Esophagus muscularis mucosa (tissue), 4 donors: ENCODE results near the gene ABHD12B.

ENCODE experiments used
- EP300 ChIP-seq: sonication (generic); formaldehyde crosslinking; IDR thresholded peaks from one replicate; pipeline ENCODE4 v1.6.1; 2017; ENCODE audit warnings: antibody characterized with exemption
- POLR2AphosphoS5 ChIP-seq, 2 donors: sonication (generic); formaldehyde crosslinking; IDR thresholded peaks; one replicate each; pipeline ENCODE4 v1.6.1; 2017; ENCODE audit warnings: antibody characterized with exemption in 2 of 2
- TF ChIP-seq, protein P1 (sequence below), 3 experiments: fragments of 200-600 bp in 2 of 3; fragments of 450-650 bp in 1 of 3; sonication (generic) in 2 of 3; IDR thresholded peaks; one replicate each; pipeline ENCODE4 v1.5.1; 2017 to 2019; ENCODE audit warnings: antibody characterized with exemption in 3 of 3, mild to moderate bottlenecking in 2 of 3, moderate library complexity in 1 of 3

DNA sequence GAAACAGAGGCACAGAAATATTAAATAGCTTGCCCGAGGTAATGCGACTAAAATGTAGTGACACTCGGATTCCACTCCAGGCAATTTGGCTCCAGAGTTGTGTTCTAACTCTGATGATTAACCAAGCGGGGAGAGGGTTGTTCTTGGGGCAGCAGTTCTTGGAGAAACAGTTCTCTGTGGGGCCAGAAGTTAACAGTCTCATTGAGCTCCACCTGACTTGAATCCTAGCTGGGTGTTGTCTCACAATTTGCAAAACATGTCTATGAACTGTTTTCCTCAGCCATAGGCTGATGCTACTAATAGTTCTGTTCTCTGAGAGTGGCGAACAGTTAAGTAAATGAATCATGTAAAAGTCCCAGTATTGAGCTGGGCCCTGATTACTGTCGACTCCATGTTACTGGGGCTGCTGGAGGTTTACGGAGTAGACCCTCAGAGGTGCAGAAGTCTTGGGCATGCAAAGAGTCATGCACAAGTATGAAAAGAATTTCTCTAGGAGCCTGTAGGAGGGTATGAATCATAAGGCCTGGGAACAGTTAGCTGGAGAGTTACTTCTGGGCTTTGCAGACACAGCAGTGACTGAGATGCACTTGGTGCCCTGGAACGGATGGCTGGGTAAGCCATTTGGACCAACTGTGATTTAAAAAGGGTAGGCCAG lies 25.5 kb upstream of the ABHD12B start:
- TF ChIP-seq EP300 = no peak
- TF ChIP-seq, protein P1, sequence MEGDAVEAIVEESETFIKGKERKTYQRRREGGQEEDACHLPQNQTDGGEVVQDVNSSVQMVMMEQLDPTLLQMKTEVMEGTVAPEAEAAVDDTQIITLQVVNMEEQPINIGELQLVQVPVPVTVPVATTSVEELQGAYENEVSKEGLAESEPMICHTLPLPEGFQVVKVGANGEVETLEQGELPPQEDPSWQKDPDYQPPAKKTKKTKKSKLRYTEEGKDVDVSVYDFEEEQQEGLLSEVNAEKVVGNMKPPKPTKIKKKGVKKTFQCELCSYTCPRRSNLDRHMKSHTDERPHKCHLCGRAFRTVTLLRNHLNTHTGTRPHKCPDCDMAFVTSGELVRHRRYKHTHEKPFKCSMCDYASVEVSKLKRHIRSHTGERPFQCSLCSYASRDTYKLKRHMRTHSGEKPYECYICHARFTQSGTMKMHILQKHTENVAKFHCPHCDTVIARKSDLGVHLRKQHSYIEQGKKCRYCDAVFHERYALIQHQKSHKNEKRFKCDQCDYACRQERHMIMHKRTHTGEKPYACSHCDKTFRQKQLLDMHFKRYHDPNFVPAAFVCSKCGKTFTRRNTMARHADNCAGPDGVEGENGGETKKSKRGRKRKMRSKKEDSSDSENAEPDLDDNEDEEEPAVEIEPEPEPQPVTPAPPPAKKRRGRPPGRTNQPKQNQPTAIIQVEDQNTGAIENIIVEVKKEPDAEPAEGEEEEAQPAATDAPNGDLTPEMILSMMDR (IDR thresholded peaks at IDR 0.05) = no peak
- TF ChIP-seq POLR2AphosphoS5 (IDR thresholded peaks at IDR 0.05) = no peak
